ENCODE measurements around the gene ZNF100.
A peak's percentile ranks its signal among the peaks of the same experiment; 100 is the strongest.
"Not testable (repeated sequence)": the region's sequence is repeated elsewhere in the genome, so short reads cannot be mapped to it uniquely, and the experiment has no call there.

ZNF100 gene

DNA sequence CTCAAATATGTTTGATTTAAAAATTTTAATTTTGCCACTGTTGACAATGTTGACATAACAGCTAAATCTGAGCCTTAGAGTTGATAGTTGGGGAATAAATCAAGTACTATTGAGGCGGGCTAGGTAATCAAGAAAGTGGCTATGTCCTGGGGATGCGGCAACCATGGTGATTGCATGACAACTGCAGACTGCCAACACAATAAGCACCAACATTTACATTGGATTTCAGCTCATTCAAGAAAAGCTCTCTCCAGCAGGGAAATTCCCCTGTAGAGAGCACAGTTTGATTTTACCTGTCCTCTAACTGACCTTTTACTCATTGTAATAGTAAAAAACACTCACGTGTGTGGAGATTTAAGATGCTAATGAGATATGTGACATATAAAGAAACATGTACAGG lies 63.1 kb downstream of the ZNF100 start:
- DNase-seq (ENCODE audit: low spot score): no peak

GRCh38 chr19:21699197-21699596 lies 68.2 kb downstream of the ZNF100 start:
- DNase-seq (ENCODE audit: low spot score): peak; percentile 37

DNA sequence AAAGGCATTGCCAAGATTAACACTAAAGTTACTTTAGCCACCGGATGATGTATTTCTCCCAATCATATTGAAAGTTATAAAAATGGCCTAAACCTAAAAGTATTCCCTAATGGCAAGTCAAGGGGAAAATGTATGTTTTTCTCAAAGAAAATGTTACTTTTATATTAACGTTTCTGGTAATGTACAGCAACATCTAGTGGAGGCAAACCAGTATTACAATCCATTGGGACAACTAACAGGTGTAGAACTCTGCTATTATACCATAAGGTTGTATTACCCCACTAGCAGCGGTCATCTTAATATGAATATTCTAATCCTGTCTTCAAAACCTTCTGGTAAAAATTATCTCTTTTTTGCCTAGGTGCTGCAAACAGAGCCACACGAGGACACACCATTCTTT lies 69.2 kb downstream of the ZNF100 start:
- no peak for DNase-seq (ENCODE audit: low spot score)

GRCh38 chr19:21697698-21698097 lies 69.7 kb downstream of the ZNF100 start:
- no peak for DNase-seq (ENCODE audit: low spot score)

GRCh38 chr19:21694171-21694906 lies 73.0 kb downstream of the ZNF100 start:
- no peak for DNase-seq (ENCODE audit: low spot score)

DNA sequence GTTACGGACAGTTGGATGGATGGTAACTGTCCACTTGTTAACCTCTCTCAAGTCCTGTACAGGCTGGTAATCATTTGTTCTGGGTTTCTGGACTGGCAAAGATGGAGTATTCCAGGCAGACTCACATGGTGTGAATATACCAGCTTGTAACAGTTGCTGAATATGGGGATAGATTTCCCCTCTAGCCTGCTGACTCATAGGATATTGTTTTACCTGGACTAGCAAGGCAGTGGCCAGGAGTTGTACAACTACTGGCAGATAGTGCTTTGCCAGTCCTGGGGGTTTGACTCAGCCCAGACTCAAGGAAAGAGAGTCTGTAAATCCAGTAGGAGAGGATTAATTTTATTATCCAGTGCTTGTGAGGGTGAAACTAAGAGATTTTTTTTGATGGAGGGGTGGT lies 74.0 kb downstream of the ZNF100 start:
- DNase-seq (ENCODE audit: low spot score): no peak

GRCh38 chr19:21691661-21692060 lies 75.7 kb downstream of the ZNF100 start:
- DNase-seq (ENCODE audit: low spot score): no peak

DNA sequence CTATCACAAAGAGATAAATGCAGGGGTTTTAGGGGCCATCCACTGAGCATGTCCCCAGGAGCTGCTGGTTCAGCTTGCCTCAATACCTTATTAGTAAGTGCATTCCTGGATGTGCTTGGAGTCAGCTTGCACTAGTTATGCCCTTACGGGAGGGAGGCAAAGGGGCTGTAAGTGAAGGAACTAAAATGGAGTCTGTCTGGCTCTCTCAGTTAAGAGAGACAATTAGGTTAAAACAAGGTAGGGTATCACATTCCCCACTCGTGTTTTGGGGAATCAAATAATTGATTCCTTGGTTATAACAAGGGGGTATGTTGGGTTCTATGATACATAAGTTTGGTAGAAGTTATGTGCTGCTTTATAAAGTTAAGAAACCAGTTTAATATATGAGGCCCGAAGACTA lies 78.9 kb downstream of the ZNF100 start:
- DNase-seq (ENCODE audit: low spot score): no peak

- no peak for DNase-seq (ENCODE audit: low spot score)
Measured at GRCh38 chr19:21680671-21681070, 86.7 kb downstream of the ZNF100 start.

DNA sequence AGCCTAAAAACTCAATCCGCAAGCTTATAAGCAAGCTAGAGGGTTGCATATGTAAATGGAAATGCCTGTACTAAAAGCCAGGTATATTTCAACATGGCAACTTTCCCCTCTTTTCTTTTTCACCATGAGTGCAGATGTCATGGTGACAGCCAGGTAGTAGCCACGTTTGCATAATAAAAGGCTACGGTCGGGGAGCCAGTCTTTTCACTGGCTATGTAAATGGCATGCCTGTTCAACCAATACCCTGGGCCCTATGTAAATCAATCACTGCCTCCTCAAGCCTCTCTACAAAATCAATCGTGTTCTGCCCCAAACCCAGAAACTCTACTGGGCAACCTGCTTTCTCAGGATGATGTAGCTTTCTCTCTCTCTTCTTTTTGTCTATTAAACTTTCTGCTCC lies 87.4 kb downstream of the ZNF100 start:
- no peak for DNase-seq (ENCODE audit: low spot score)

DNA sequence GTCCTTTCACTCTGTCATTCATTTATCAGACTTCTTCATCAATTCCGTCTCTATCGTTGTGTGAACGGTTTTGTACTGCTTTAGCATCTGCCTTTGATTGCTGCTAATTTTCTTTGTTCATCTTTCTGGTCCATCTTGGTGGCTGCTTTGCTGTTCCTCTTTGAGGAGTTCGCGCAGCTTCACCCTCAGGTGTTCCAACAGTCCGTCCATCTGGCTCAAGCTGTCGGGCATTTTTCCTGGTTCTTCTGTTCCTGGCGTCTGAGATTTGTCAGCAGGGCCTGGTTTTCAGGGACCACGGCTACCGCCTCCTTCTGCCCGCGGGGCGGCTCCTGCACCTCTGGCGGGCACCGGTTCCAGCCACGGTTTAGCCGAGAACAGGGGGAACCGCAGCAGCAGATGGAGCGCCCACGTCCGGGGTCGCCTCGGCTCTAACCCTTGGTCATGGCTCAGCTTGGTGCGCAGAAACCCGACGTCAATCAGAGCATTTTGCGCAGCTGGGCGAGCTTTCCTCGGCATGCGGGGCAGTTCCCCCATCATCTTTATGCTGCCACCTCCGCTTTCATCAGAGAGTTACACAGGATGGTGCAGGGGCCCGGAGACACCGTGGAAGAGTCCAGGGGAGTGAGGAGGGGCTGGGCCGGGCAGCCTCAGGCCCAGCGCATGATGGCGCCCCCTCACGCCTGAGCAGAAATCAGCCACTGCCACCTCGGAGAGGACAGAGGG lies 89.5 kb downstream of the ZNF100 start:
- no peak for DNase-seq (ENCODE audit: low spot score)

DNA sequence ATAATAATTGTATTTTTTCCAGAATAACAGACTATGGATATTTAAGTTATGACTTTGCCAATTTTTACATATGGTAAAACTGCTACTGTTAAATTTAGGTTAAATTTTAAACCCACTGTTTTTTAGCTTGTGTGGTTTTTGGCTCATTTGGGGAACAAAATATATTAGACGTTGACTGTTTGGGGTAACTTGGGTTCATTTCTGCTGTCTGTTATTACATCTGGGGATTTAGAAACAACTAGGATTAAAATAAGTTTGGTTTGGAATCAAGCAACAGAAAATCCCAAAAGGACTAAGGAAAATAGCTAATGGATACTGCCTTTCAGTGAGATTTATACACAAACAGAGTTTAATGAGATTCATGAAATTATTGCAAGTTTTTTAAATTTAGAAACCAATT lies 92.9 kb downstream of the ZNF100 start:
- DNase-seq (ENCODE audit: low spot score): no peak

DNA sequence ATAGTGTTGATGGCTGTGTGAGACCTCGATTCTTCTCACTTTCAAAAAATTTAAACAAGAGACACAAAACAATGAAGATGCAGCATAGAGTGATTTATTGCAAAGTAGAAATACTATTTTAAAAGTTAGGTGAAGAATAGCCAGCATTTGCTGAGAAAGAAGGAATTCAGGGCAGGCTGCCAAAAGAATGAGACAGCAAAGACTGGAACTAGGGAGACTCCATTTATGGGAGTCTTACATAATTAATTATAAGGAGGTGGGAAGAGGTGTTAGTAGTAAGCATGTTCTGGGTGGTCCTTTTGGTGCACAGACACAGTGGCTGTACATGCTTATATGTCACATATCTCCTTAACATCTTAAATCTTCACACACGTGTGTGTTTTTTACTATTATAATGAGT lies 93.9 kb downstream of the ZNF100 start:
- DNase-seq (ENCODE audit: low spot score): not testable (repeated sequence)
